ENCODE results near the gene BRD7.
A peak's percentile ranks its signal among the peaks of the same experiment; 100 is the strongest.

Gene BRD7

DNA sequence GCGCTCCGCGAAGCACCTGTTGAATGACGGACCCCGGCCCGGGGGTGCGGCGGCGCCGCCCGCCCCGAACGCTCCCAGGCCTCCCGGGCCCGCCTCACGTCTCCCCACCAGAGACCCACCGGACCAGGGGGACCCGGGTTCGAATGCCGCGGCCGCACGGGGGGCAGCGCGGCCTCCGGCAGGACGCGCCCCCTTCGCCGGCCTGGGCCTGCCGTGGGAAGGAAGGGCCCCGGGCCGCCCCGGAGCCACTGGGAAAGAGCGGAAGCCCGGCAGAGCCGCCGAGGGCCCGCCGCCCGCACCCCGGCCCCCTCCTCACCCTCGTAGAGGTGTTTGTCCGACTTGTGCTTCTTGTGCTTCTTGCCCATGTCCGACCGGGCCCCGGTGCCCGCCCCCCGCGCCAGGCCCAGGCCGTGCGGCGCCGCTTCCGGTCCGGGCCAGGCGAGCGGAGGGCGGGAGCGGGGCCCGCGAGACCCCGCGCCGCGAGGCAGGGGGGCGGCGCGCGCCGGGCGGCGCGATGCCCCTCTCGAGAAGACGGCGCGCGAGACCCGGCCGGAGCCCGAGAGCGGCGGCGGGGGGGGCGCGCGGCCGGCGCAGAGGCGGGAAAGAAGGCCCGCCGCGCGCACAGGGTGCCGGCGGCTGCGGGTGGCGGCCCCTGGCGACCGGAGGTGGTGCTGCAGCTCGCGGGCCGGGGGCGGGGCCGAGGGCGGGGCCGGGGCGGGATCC lies at the start of gene BRD7:
BRD7 (minus strand) TSS at position 579 of the 723 bp plus-strand sequence; CDS start at position 365, 214 bp downstream.
- peak; percentile 82 to 85 for DNase-seq (ENCODE audit: low spot score in 2 of 2)
- peaks cover 49% of the 10 kb centered on the region for H3K4me1 Mint-ChIP-seq
- H3K27ac Mint-ChIP-seq: peak within 1 kb of the TSS; percentile 92
- ATAC-seq: peak; percentile 84
- H3K36me3 Mint-ChIP-seq: peaks cover 49% of the 10 kb centered on the region
- no peaks in the 10 kb centered on the region for H3K9me3 Mint-ChIP-seq
- peak within 1 kb of the TSS; percentile 83 for H3K4me3 Mint-ChIP-seq

DNA sequence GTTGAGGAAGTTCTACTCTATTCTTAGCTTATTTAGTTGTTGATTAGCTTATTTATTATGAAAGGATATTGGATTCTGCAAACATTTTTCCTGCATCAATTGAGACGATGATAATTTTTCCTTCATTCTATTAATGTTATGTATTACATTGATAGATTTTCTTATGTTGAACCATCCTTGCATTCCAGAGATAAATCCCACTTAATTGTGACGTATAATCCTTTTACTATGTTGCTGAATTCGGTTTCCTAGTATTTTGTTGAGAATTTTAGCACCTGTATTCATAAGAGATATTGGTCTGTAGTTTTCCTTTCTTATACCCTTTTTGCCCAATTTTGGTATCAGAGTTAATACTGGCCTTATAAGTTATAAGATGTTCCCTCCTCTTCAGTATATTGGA lies 47.6 kb upstream of the BRD7 start:
- ATAC-seq (no peak), DNase-seq (ENCODE audit: low spot score in 2 of 2) (no peak)
- H3K36me3 Mint-ChIP-seq: no peaks in the 10 kb centered on the region
- H3K27ac Mint-ChIP-seq: no peak overlapping the region
- no peaks in the 10 kb centered on the region for H3K4me1 Mint-ChIP-seq
- no peak overlapping the region for H3K4me3 Mint-ChIP-seq
- peaks cover 32% of the 10 kb centered on the region for H3K9me3 Mint-ChIP-seq

DNA sequence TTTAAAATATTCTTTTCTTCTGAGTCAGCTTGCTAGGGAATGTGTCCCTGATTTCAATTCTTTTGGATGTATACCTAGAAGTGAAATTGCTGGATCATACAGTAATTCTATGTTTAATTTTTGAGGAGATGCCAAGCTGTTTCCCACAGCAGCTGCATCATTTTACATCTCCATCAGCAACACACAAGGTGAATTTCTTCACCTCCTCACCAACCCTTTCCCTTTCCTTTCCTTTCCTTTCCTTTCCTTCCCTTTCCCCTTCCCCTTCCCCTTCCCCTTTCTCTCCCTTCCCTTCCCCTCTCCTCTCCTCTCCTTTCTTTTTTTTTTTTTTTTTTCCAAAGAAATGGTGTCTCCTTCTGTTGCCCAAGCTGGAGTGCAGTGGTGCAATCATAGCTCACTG lies 45.4 kb upstream of the BRD7 start:
- ATAC-seq: no peak
- no peak for DNase-seq (ENCODE audit: low spot score in 2 of 2)
- Mint-ChIP-seq H3K27ac (no peak overlapping the region), H3K4me1 (no peaks in the 10 kb centered on the region), H3K36me3 (no peaks in the 10 kb centered on the region), H3K4me3 (no peak overlapping the region), H3K9me3 (peaks cover 20% of the 10 kb centered on the region)

DNA sequence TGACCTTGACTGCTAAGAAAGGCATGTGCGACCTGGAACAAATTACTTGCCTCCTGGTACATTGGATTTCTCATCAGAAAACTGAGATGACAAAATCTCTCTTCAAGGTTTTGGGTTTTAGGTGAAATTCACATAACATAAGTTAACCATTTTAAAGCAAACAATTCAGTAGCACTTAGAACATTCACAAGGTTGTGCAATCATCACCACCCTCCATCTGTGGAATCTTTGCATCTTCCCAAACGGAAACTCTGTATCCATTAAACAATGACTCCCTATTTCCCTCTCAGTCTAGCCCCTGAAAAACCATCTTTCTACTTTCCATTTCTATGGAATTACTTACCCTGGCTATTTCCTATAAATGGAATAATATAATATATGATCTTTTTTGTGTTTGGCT lies 42.2 kb upstream of the BRD7 start:
- ATAC-seq: no peak
- no peaks in the 10 kb centered on the region for H3K4me1 Mint-ChIP-seq

DNA sequence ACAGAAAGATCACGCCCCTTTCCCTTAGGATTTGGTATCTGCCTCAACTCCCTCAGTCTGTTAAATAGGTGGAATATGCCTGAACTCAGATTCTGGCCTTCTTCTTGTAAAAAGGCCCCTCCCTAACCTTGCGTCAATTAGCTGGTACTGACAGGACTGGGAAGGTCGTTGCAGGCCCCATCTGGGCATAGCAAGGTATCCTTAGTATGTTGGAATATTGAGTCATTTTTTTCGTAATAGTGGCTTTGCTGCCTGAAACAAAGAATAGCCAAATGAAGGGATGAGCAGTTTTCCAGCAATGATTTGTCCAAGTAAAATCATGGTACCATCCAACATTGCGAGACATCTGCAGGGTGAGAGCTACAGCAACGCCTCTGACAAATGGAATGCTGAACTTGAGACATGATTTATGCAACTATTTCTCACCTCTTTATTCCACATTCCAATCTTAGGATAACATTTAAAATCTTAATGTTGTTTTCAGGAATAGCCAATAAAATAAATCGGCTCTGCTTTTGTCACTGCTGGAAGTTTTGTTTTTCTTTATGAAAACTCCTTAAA lies 39.3 kb upstream of the BRD7 start:
- ATAC-seq (no peak), DNase-seq (ENCODE audit: low spot score in 2 of 2) (no peak)
- H3K27ac Mint-ChIP-seq: no peak overlapping the region
- H3K4me3 Mint-ChIP-seq: no peak overlapping the region
- no peaks in the 10 kb centered on the region for H3K9me3 Mint-ChIP-seq
- H3K36me3 Mint-ChIP-seq: no peaks in the 10 kb centered on the region
- H3K4me1 Mint-ChIP-seq: no peaks in the 10 kb centered on the region

More for the DNA sequence above, 42.2 kb upstream of the BRD7 start:
- no peak overlapping the region for H3K27ac Mint-ChIP-seq
- DNase-seq (ENCODE audit: low spot score in 2 of 2): peak in 1 of 2 donors; percentile 0
- H3K4me3 Mint-ChIP-seq: no peak overlapping the region
- peaks cover 3% of the 10 kb centered on the region for H3K9me3 Mint-ChIP-seq
- H3K36me3 Mint-ChIP-seq: no peaks in the 10 kb centered on the region

DNA sequence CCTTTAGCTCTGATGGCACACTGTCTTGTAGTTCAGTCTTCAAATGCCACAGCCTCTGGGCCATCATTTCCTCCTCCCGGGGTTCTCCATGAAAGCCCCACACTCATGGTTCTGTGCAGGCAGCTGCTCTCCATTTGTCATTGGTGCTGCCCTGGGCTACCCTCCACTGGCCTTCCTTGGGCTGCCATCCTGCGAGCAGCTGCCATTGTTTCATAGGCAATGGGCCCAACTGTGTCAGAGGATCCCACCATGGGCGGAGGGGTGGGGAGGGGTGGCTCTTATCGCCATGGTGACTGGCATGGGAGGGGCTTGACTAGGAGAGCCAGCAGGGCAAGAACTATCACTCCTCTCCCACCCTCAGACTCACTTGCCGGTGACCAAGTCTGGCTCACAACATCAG lies 38.6 kb upstream of the BRD7 start:
- Mint-ChIP-seq H3K4me1 (no peaks in the 10 kb centered on the region), H3K36me3 (no peaks in the 10 kb centered on the region), H3K9me3 (no peaks in the 10 kb centered on the region), H3K4me3 (no peak overlapping the region), H3K27ac (no peak overlapping the region)
- peak in 1 of 2 donors; percentile 36 for DNase-seq (ENCODE audit: low spot score in 2 of 2)
- peak; percentile 26 for ATAC-seq

DNA sequence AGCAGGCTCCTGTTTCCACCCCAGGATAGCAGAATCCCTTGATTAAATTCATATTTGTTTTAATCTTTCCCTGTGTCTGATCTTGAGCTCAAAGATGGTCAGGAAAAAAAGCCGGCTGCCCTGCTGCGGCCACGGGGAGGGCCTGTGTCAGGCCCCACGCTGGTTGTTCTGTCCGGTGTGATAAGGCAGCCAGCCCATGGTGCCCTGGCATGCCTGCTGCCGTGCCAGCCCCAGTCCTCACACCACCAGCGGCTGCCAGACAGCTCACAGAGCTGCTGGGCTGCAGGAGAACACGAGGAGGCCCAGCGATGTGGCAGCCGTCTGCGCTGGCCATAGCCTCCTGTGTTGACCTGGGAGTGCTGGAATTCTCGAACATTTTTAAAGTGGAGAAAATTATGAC lies 34.7 kb upstream of the BRD7 start:
- H3K36me3 Mint-ChIP-seq: no peaks in the 10 kb centered on the region
- H3K27ac Mint-ChIP-seq: no peak overlapping the region
- H3K4me3 Mint-ChIP-seq: no peak overlapping the region
- no peak for ATAC-seq
- no peaks in the 10 kb centered on the region for H3K4me1 Mint-ChIP-seq
- peak in 1 of 2 donors; percentile 15 for DNase-seq (ENCODE audit: low spot score in 2 of 2)
- no peaks in the 10 kb centered on the region for H3K9me3 Mint-ChIP-seq

DNA sequence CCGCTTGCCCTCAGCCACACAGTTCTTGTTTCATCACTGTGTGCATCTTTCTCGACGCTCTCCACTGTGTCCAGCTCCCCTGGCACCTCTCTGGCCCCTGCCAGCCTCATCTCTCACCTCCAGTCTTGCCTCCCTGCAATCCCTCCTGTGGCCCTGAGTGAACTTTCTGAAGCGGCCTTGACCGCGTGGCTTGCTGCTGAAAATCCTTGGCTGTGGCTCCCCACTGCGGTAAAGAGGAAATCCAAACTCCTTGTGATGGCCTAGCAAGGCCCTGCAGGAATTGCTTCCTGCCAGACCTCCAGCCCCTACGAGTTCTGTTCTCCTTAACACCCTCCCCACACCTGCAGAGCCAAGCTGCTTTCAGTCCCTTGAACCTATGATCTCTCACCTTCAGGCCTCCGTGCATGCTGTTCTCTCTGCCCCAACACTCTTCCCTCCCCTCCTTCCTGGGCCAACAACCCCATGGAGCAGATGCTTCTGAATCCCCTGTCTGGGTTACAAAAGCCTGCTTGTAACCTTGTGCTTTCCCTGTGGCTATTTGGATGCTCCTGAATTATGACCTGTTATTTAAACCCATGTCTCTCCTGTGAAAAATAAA lies 33.6 kb upstream of the BRD7 start:
- H3K27ac Mint-ChIP-seq: peak overlapping the region; percentile 84
- no peaks in the 10 kb centered on the region for H3K4me1 Mint-ChIP-seq
- H3K36me3 Mint-ChIP-seq: no peaks in the 10 kb centered on the region
- H3K4me3 Mint-ChIP-seq: no peak overlapping the region
- ATAC-seq (no peak), DNase-seq (ENCODE audit: low spot score in 2 of 2) (peak in 1 of 2 donors; percentile 37)
- H3K9me3 Mint-ChIP-seq: no peaks in the 10 kb centered on the region

DNA sequence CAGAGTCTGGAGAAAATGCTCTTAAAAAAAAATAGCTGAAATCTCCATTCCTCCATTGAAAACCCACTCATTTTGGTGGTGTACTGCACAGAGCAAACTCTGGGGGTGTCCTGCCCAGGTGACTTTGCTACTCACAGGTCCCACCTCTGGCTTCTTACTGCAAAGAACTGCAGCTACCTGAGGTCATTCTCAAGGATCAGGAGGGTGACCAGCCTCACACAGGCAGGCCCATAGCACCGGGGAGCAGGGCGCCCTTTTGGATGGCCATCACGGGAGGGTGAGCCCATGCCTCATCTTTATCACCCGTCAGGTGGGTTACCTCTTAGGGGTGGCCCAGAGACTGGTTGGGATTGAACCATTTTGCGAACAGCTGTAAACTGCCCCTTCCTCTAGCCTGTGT lies 32.6 kb upstream of the BRD7 start:
- DNase-seq (ENCODE audit: low spot score in 2 of 2) (no peak), ATAC-seq (no peak)
- Mint-ChIP-seq H3K9me3 (no peaks in the 10 kb centered on the region), H3K27ac (no peak overlapping the region), H3K4me1 (no peaks in the 10 kb centered on the region), H3K4me3 (no peak overlapping the region), H3K36me3 (no peaks in the 10 kb centered on the region)

DNA sequence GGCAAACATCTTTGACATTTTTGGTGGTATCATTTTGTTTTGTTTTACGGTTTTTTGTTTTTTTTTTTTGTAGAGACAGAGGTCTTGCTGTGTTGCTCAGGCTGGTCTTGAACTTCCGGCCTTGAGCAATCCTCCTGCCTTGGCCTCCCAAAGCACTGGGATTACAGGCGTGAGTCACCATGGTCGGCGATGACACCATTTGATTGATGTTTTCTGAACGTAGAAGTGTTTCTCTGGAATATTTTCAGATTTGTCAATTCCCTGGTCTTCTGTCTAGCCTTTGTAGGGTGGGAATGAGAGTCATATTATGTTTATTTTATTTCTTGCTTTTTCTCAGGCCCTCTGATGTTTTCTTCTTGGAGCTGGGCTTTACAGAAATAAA lies 32.2 kb upstream of the BRD7 start:
- Mint-ChIP-seq H3K4me1 (peaks cover 4% of the 10 kb centered on the region), H3K27ac (no peak overlapping the region), H3K36me3 (no peaks in the 10 kb centered on the region), H3K4me3 (no peak overlapping the region), H3K9me3 (no peaks in the 10 kb centered on the region)
- DNase-seq (ENCODE audit: low spot score in 2 of 2) (peak in 1 of 2 donors; percentile 2), ATAC-seq (no peak)

DNA sequence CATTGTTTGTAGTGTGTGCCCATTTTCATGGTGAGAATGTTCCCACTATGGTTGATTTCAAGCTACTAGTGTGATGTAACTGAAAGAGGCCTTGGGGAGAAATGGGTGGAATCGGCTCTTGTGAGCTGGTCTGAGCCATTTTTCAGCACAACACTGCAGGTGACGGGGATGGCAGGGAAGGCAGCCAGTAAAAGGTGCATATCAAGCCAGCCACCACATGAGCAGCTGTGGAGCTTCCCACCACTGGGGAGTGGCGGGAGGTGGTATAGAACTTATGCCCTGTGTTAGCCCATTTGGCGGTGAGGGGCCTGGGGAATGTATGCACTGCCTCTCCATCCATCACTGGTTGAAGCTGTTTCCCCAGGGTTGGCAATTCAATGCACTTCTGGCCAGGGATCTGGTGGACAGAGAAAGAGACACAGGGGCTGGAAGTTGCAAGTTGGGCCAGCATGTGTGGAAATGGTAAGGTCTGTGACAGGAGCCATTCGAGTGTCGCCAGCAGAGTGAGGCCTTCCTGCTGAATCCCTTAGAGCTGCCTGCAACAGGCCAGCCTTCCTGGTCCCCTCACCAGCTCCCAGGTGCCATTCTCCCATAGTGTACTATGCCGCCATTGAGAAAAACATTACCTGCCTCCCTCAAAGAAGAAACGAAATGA lies 31.7 kb upstream of the BRD7 start:
- peak in 1 of 2 donors; percentile 29 for DNase-seq (ENCODE audit: low spot score in 2 of 2)
- Mint-ChIP-seq H3K9me3 (no peaks in the 10 kb centered on the region), H3K4me3 (no peak overlapping the region), H3K27ac (no peak overlapping the region), H3K4me1 (peaks cover 7% of the 10 kb centered on the region), H3K36me3 (no peaks in the 10 kb centered on the region)
- ATAC-seq: no peak

DNA sequence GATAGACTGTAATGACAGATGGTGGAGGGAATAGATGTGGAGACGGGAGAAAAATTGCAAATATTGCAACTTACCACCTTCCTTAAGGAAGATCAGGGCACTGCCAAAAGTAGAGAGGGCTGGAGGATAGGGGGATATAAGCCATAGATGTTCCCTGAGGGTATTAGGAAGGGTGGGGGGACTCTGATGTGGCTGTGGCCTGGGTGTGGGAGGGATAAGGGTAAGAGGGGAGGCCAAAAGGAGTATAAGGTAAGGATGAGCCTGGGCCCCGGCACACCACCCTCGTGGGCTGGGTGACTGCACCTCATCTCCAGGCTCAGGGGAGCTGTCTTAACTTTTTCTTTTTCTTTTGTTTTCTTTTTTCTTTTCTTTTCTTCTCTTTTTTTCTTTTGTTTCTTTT lies 30.6 kb upstream of the BRD7 start:
- H3K4me3 Mint-ChIP-seq: no peak overlapping the region
- H3K36me3 Mint-ChIP-seq: no peaks in the 10 kb centered on the region
- DNase-seq (ENCODE audit: low spot score in 2 of 2) (peak in 1 of 2 donors; percentile 30), ATAC-seq (no peak)
- H3K4me1 Mint-ChIP-seq: peaks cover 7% of the 10 kb centered on the region
- H3K27ac Mint-ChIP-seq: no peak overlapping the region
- no peaks in the 10 kb centered on the region for H3K9me3 Mint-ChIP-seq

DNA sequence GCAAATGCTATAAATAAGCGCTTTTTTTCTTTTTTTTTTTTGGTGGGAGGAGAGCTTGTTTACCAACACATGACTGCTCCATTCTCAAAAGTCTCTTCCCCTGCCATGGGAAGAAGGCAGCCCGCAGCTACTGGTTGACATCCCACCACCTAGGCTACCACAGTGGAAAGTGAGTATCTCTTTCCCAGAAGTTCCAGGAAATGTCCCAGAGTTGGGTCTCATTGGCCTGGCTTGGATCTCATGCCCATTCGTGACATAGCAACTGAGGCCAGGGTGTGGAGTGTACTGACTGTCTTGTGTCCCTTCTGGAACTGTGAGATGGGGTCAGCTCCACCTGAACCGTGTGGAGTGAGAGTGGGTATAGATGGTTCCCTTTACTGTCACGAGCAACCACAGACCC lies 29.5 kb upstream of the BRD7 start:
- Mint-ChIP-seq H3K4me3 (no peak overlapping the region), H3K4me1 (peaks cover 7% of the 10 kb centered on the region), H3K9me3 (no peaks in the 10 kb centered on the region), H3K36me3 (no peaks in the 10 kb centered on the region), H3K27ac (no peak overlapping the region)
- DNase-seq (ENCODE audit: low spot score in 2 of 2) (peak in 1 of 2 donors; percentile 7), ATAC-seq (no peak)

DNA sequence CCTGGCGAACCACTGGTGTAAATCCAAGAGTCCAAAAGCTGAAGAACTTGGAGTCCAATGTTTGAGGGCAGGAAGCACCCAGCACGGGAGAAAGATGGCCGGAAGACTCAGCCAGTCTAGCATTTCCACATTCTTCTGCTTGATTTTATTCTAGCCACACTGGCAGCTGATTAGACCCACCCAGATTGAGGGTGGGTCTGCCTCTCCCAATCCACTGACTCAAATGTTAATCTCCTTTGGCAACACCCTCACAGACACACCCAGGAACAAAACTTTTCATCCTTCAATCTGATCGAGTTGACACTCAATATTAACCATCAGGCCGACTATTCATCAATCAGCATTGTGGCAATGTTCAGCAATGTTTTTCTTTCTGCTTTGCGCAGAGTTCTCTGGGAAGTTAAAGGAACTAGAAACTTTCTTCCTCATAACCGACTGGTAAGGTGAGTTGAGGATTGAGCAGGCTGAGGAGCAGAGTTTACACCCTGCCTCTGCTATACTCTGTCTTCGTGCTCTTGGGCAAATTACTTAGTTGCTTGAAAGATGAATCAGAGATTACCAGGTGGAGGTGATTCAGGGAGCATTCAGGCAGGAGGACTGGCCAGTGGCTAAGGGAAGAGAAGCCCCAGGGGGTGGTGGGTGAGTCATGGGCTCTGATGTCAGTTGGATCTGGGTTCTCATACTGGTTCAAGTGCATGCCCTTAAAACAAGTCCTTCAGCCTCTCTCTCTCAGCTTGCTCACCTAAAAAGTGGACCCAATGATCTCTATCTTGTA lies 28.2 kb upstream of the BRD7 start:
- H3K4me3 Mint-ChIP-seq: no peak overlapping the region
- DNase-seq (ENCODE audit: low spot score in 2 of 2) (peak in 1 of 2 donors; percentile 22), ATAC-seq (peak; percentile 56)
- no peak overlapping the region for H3K27ac Mint-ChIP-seq
- H3K9me3 Mint-ChIP-seq: no peaks in the 10 kb centered on the region
- H3K36me3 Mint-ChIP-seq: no peaks in the 10 kb centered on the region
- peaks cover 7% of the 10 kb centered on the region for H3K4me1 Mint-ChIP-seq
